Psoas muscle (tissue), 8 donors: ENCODE measurements around the gene C20orf96. TPM values are rescaled to one million over a fixed set of nuclear protein-coding genes. Genes with fewer than 3 reads are reported as not detected.
"Not testable (repeated sequence)": the region's sequence is repeated elsewhere in the genome, so short reads cannot be mapped to it uniquely, and the experiment has no call there.

Source experiments
- ATAC-seq, 4 donors: fragments of 200-7000 bp; cut with Tn5 transposase; one replicate each; pipeline ENCODE4 v1.9.1; 2020; ENCODE audit warnings: moderate library complexity in 3 of 4, mild to moderate bottlenecking in 2 of 4
- DNase-seq, 2 donors: peaks; one replicate each; pipeline ENCODE4 v3.0.0-alpha.2; 2020
- H3K27ac ChIP-seq: fragments of 200-600 bp; one replicate; pipeline ENCODE4 v1.8.0; 2022
- H3K27me3 ChIP-seq, 3 donors: fragments of 200-600 bp in 1 of 3; one replicate each; pipeline versions ENCODE4 v1.6.1 to v1.8.0; 2013 to 2022; ENCODE audit warnings: low read length in 2 of 3, mild to moderate bottlenecking in 2 of 3, moderate library complexity in 1 of 3; ENCODE audit not compliant: insufficient read depth in 3 of 3
- H3K36me3 ChIP-seq, 2 donors: fragments of 200-600 bp in 1 of 2; one replicate each; pipeline versions ENCODE4 v1.6.1 to v1.8.0; 2013 to 2022; ENCODE audit warnings: low read depth in 1 of 2, mild to moderate bottlenecking in 1 of 2, moderate library complexity in 1 of 2; ENCODE audit not compliant: insufficient read depth in 1 of 2
- H3K4me1 ChIP-seq: fragments of 200-600 bp; one replicate; pipeline ENCODE4 v1.8.0; 2022
- H3K4me3 ChIP-seq: fragments of 200-600 bp; one replicate; pipeline ENCODE4 v1.8.0; 2022; ENCODE audit warnings: mild to moderate bottlenecking
- H3K9me3 ChIP-seq: fragments of 200-600 bp; one replicate; pipeline ENCODE4 v1.8.0; 2022
- CTCF ChIP-seq: fragments of 200-600 bp; IDR thresholded peaks from one replicate; pipeline ENCODE4 v1.8.0; 2022; ENCODE audit warnings: antibody characterized with exemption
- WGBS, 3 donors: extraction: QIAGEN DNeasy Blood & Tissue Kit; methylation state at CpG; one replicate each; pipeline versions ENCODE4 v1.1.6 to v1.1.7; 2013; 5-methylcytosine and 5-hydroxymethylcytosine counted together
- intact Hi-C, 2 donors: fragments of 100-400 bp; cut with DNase I; formaldehyde crosslinking; loops; one replicate each; pipeline versions ENCODE4 v1.11.0 to v1.14.2; 2022
- polyA plus RNA-seq, 3 donors: library from polyadenylated mRNA; stranded (reverse); fragments of 200-250 nt; gene quantifications; one replicate each; pipeline ENCODE4 v1.2.3, GENCODE V29; 2013
- total RNA-seq, 4 donors: library from RNA; stranded (reverse); fragmentation: NEBNext Ultra II Directional in 2 of 4; extraction: Animal tissue kit (Norgen Biotek cat#: 25700) in 2 of 4; gene quantifications; one replicate each; pipeline versions ENCODE4 v1.2.1 to v1.2.4, GENCODE V29; 2021 to 2023
- donor health status: healthy with polysubstance abuse.
- donor health status: DM: no; HTN: no; CAD: no; lungs with moderate emphysema.
- donor health status: Bipolar disorder and iron deficiency.
- donor health status: healthy.
- donor health status: DM: yes; HTN: yes; CAD: no.
- donor health status: DM: no; HTN: no; CAD: no.
- donor health status: DM: no; HTN: no; CAD: no.
- donor health status: DM: yes; HTN: yes; CAD: no.

The C20orf96 gene
- total and polyA plus RNA-seq, 7 donors: 1.0 to 2.1 (median 1.7) TPM

- peaks cover 0 to 6% (median 2%) of the 10 kb centered on the region in 3 donors for H3K27me3 ChIP-seq
- no peak overlapping the region for H3K4me3 ChIP-seq
- DNase-seq (no peak), ATAC-seq (no peak)
- 77 to 84% (median 83%) methylated on average over 3 of the region's 3 CpGs for WGBS, 3 donors
- no peaks in the 10 kb centered on the region for H3K9me3 ChIP-seq
- H3K4me1 ChIP-seq: no peaks in the 10 kb centered on the region
- H3K36me3 ChIP-seq: no peaks in the 10 kb centered on the region
- no peak for TF ChIP-seq CTCF
- H3K27ac ChIP-seq: no peak overlapping the region
- intact Hi-C loops: no loop called here
These were observed 63.0 kb downstream of the C20orf96 start for GRCh38 chr20:227439-228105.

- 71 to 79% (median 78%) methylated on average over 3 of the region's 3 CpGs for WGBS, 3 donors
- Histone ChIP-seq H3K27me3 (peaks cover 0 to 6% (median 2%) of the 10 kb centered on the region in 3 donors), H3K9me3 (no peaks in the 10 kb centered on the region), H3K4me1 (no peaks in the 10 kb centered on the region), H3K36me3 (no peaks in the 10 kb centered on the region), H3K27ac (no peak within 1 kb of the TSS), H3K4me3 (no peak within 1 kb of the TSS)
- no peak for TF ChIP-seq CTCF
- ATAC-seq (no peak), DNase-seq (no peak)
- intact Hi-C loops: no loop called here
These were observed 63.6 kb downstream of the C20orf96 start, which contains the start of gene DEFB129 for GRCh38 chr20:226958-227357. Gene DEFB129, plus strand, starts transcription at chr20:227258. Its CDS starts 31 bp downstream, at chr20:227289.

GRCh38 chr20:225879-226278 is 64.7 kb downstream of the C20orf96 start:
- H3K27me3 ChIP-seq, H3K36me3 ChIP-seq, H3K27ac ChIP-seq, intact Hi-C loops, H3K4me1 ChIP-seq, H3K4me3 ChIP-seq, DNase-seq, H3K9me3 ChIP-seq, ATAC-seq: not testable (repeated sequence)
- 83 to 85% (median 85%) methylated on average over 3 of the region's 3 CpGs for WGBS, 3 donors

GRCh38 chr20:221258-221830 is 69.2 kb downstream of the C20orf96 start:
- no peaks in the 10 kb centered on the region for H3K9me3 ChIP-seq
- no peaks in the 10 kb centered on the region for H3K36me3 ChIP-seq
- DNase-seq (no peak), ATAC-seq (no peak)
- no peak overlapping the region for H3K27ac ChIP-seq
- H3K27me3 ChIP-seq: peaks cover 0 to 21% (median 0%) of the 10 kb centered on the region in 3 donors
- intact Hi-C loops: no loop called here
- no peak for TF ChIP-seq CTCF
- no peaks in the 10 kb centered on the region for H3K4me1 ChIP-seq
- WGBS, 3 donors: 44 to 72% (median 61%) methylated on average over 1 of the region's 1 CpG
- H3K4me3 ChIP-seq: no peak overlapping the region

Other genes starting within 250 kb of the C20orf96 start
- not detected for gene DEFB125, start 203.1 kb downstream of the C20orf96 start, total RNA-seq
- not detected for gene DEFB125, start 203.1 kb downstream of the C20orf96 start, polyA plus RNA-seq
- gene DEFB126, start 148.2 kb downstream of the C20orf96 start, total RNA-seq: not detected
- not detected for gene DEFB126, start 148.2 kb downstream of the C20orf96 start, polyA plus RNA-seq
- not detected for gene DEFB127, start 133.3 kb downstream of the C20orf96 start, total RNA-seq
- not detected for gene DEFB127, start 133.3 kb downstream of the C20orf96 start, polyA plus RNA-seq
- gene DEFB128, start 101.0 kb downstream of the C20orf96 start, total RNA-seq: not detected
- gene DEFB128, start 101.0 kb downstream of the C20orf96 start, polyA plus RNA-seq: not detected
- not detected for gene DEFB129, start 63.5 kb downstream of the C20orf96 start, total RNA-seq
- gene DEFB129, start 63.5 kb downstream of the C20orf96 start, polyA plus RNA-seq: not detected
- gene DEFB132, start 33.0 kb downstream of the C20orf96 start, total RNA-seq: not detected
- gene DEFB132, start 33.0 kb downstream of the C20orf96 start, polyA plus RNA-seq: not detected
- gene ZCCHC3, start 6.8 kb upstream of the C20orf96 start, total RNA-seq: 10 to 100 TPM in 1 of 4 donors, 1 to 10 TPM in 3; 9.3 to 10.2 (median 9.5) TPM
- 1 to 10 TPM; 6.8 to 8.4 (median 7.9) TPM for gene ZCCHC3, start 6.8 kb upstream of the C20orf96 start, polyA plus RNA-seq
- 1 to 10 TPM; 1.2 to 5.7 (median 5.2) TPM for gene SOX12, start 34.8 kb upstream of the C20orf96 start, total RNA-seq
- 1 to 10 TPM; 1.9 to 3.6 (median 2.3) TPM for gene SOX12, start 34.8 kb upstream of the C20orf96 start, polyA plus RNA-seq
- 1 to 10 TPM; 3.0 to 5.0 (median 3.9) TPM for gene NRSN2, start 56.4 kb upstream of the C20orf96 start, total RNA-seq
- 1 to 10 TPM; 1.6 to 3.4 (median 3.1) TPM for gene NRSN2, start 56.4 kb upstream of the C20orf96 start, polyA plus RNA-seq
- 1 to 10 TPM in 3 of 4 donors, under 1 TPM in 1; 0.78 to 7.7 (median 2.5) TPM for gene TRIB3, start 90.0 kb upstream of the C20orf96 start, total RNA-seq
- 10 to 100 TPM in 1 of 3 donors, 1 to 10 TPM in 1, under 1 TPM in 1; 0.74 to 16.3 (median 2.1) TPM for gene TRIB3, start 90.0 kb upstream of the C20orf96 start, polyA plus RNA-seq
- 10 to 100 TPM; 34.1 to 50.5 (median 40.7) TPM for gene RBCK1, start 117.5 kb upstream of the C20orf96 start, total RNA-seq
- 10 to 100 TPM; 35.8 to 52.5 (median 46.0) TPM for gene RBCK1, start 117.5 kb upstream of the C20orf96 start, polyA plus RNA-seq
- 10 to 100 TPM; 23.9 to 31.4 (median 29.3) TPM for gene TBC1D20, start 171.8 kb upstream of the C20orf96 start, total RNA-seq
- 10 to 100 TPM; 16.6 to 29.2 (median 21.1) TPM for gene TBC1D20, start 171.8 kb upstream of the C20orf96 start, polyA plus RNA-seq